ENCODE results near the gene SLC38A3.

SLC38A3 gene

GRCh38 chr3:50248387-50248786 is 43.3 kb downstream of the SLC38A3 start:
- Histone ChIP-seq H3K4me2 (no peak overlapping the region), H3K36me3 (ENCODE audit: insufficient read depth) (no peaks in the 10 kb centered on the region), H3K9ac (no peak overlapping the region), H3K4me3 (IDR thresholded peaks at IDR 0.05; ENCODE audit: insufficient read depth, low read depth, low read length) (no peak overlapping the region), H2AFZ (ENCODE audit: low read depth) (no peak overlapping the region), H3K4me1 (ENCODE audit: low read depth, poor library complexity, severe bottlenecking) (peaks cover 11% of the 10 kb centered on the region), H3K79me2 (ENCODE audit: insufficient read depth, low read depth) (peaks cover 17% of the 10 kb centered on the region; the same call in 1 of the 2 replicates), H3K27ac (no peak overlapping the region), H3K27me3 (ENCODE audit: insufficient read depth, low read depth) (no peaks in the 10 kb centered on the region), H4K20me1 (ENCODE audit: insufficient read depth) (no peaks in the 10 kb centered on the region)
- TF ChIP-seq CTCF (conservative IDR thresholded peaks at IDR 0.05; ENCODE audit: low read depth, low read length) = no peak

GRCh38 chr3:50249457-50249856 is 44.4 kb downstream of the SLC38A3 start:
- H3K36me3 ChIP-seq (ENCODE audit: insufficient read depth) = no peaks in the 10 kb centered on the region
- peaks cover 11% of the 10 kb centered on the region for H3K4me1 ChIP-seq (ENCODE audit: low read depth, poor library complexity, severe bottlenecking)
- H3K79me2 ChIP-seq (ENCODE audit: insufficient read depth, low read depth) = peaks cover 14% of the 10 kb centered on the region; the same call in 1 of the 2 replicates
- no peak overlapping the region for H3K9ac ChIP-seq
- no peak overlapping the region for H3K27ac ChIP-seq
- no peak overlapping the region for H3K4me3 ChIP-seq (IDR thresholded peaks at IDR 0.05; ENCODE audit: insufficient read depth, low read depth, low read length)
- no peak for TF ChIP-seq CTCF (conservative IDR thresholded peaks at IDR 0.05; ENCODE audit: low read depth, low read length)
- H4K20me1 ChIP-seq (ENCODE audit: insufficient read depth) = no peaks in the 10 kb centered on the region
- H2AFZ ChIP-seq (ENCODE audit: low read depth) = no peak overlapping the region
- H3K27me3 ChIP-seq (ENCODE audit: insufficient read depth, low read depth) = no peaks in the 10 kb centered on the region
- no peak overlapping the region for H3K4me2 ChIP-seq

GRCh38 chr3:50250514-50250913 is 45.4 kb downstream of the SLC38A3 start:
- H3K79me2 ChIP-seq (ENCODE audit: insufficient read depth, low read depth) = peaks cover 14% of the 10 kb centered on the region; the same call in 1 of the 2 replicates
- H3K27ac ChIP-seq = no peak overlapping the region
- no peak overlapping the region for H3K4me2 ChIP-seq
- H3K9ac ChIP-seq = no peak overlapping the region
- no peak for TF ChIP-seq CTCF (conservative IDR thresholded peaks at IDR 0.05; ENCODE audit: low read depth, low read length)
- no peaks in the 10 kb centered on the region for H4K20me1 ChIP-seq (ENCODE audit: insufficient read depth)
- no peaks in the 10 kb centered on the region for H3K36me3 ChIP-seq (ENCODE audit: insufficient read depth)
- no peaks in the 10 kb centered on the region for H3K27me3 ChIP-seq (ENCODE audit: insufficient read depth, low read depth)
- H3K4me3 ChIP-seq (IDR thresholded peaks at IDR 0.05; ENCODE audit: insufficient read depth, low read depth, low read length) = no peak overlapping the region
- peaks cover 11% of the 10 kb centered on the region for H3K4me1 ChIP-seq (ENCODE audit: low read depth, poor library complexity, severe bottlenecking)
- no peak overlapping the region for H2AFZ ChIP-seq (ENCODE audit: low read depth)

- no peak overlapping the region for H3K9ac ChIP-seq
- no peak overlapping the region for H2AFZ ChIP-seq (ENCODE audit: low read depth)
- no peak overlapping the region for H3K4me2 ChIP-seq
- H3K36me3 ChIP-seq (ENCODE audit: insufficient read depth) = no peaks in the 10 kb centered on the region
- TF ChIP-seq CTCF (conservative IDR thresholded peaks at IDR 0.05; ENCODE audit: low read depth, low read length) = no peak
- no peaks in the 10 kb centered on the region for H3K27me3 ChIP-seq (ENCODE audit: insufficient read depth, low read depth)
- H3K4me3 ChIP-seq (IDR thresholded peaks at IDR 0.05; ENCODE audit: insufficient read depth, low read depth, low read length) = no peak overlapping the region
- peaks cover 14% of the 10 kb centered on the region; the same call in 1 of the 2 replicates for H3K79me2 ChIP-seq (ENCODE audit: insufficient read depth, low read depth)
- no peaks in the 10 kb centered on the region for H4K20me1 ChIP-seq (ENCODE audit: insufficient read depth)
- peaks cover 11% of the 10 kb centered on the region for H3K4me1 ChIP-seq (ENCODE audit: low read depth, poor library complexity, severe bottlenecking)
- H3K27ac ChIP-seq = no peak overlapping the region
Observed at GRCh38 chr3:50251220-50251619, 46.1 kb downstream of the SLC38A3 start.
